Amniotic epithelial cell (primary cell): Measurements from ENCODE around the gene PXDC1.
A peak's percentile ranks its signal among the peaks of the same experiment; 100 is the strongest.
"Not testable (repeated sequence)": the region's sequence is repeated elsewhere in the genome, so short reads cannot be mapped to it uniquely, and the experiment has no call there.

Source experiments
- DNase-seq: peaks from one replicate; pipeline ENCODE4 v3.0.0-alpha.2; 2010; ENCODE audit warnings: low read depth

Gene PXDC1

GRCh38 chr6:3708540-3708939 is 43.0 kb downstream of the PXDC1 start:
- no peak for DNase-seq

GRCh38 chr6:3707751-3708412 is 43.6 kb downstream of the PXDC1 start:
- DNase-seq = no peak

GRCh38 chr6:3707024-3707423 is 44.5 kb downstream of the PXDC1 start:
- DNase-seq = no peak

- no peak for DNase-seq
These were observed 45.0 kb downstream of the PXDC1 start for GRCh38 chr6:3706547-3706946.

GRCh38 chr6:3701631-3702030 is 49.9 kb downstream of the PXDC1 start:
- no peak for DNase-seq

GRCh38 chr6:3699231-3699630 is 52.3 kb downstream of the PXDC1 start:
- no peak for DNase-seq

- peak; percentile 80 for DNase-seq
These were observed 53.5 kb downstream of the PXDC1 start for GRCh38 chr6:3698021-3698420.

- DNase-seq = peak; percentile 91
These were observed 53.9 kb downstream of the PXDC1 start for GRCh38 chr6:3697609-3698008.

GRCh38 chr6:3696525-3697088 is 54.9 kb downstream of the PXDC1 start:
- peak; percentile 19 for DNase-seq

- DNase-seq = no peak
These were observed 56.3 kb downstream of the PXDC1 start for GRCh38 chr6:3695065-3695817.

GRCh38 chr6:3693831-3694230 is 57.7 kb downstream of the PXDC1 start:
- no peak for DNase-seq

- DNase-seq = no peak
These were observed 61.0 kb downstream of the PXDC1 start for GRCh38 chr6:3690506-3690905.

GRCh38 chr6:3687847-3688246 is 63.7 kb downstream of the PXDC1 start:
- DNase-seq = no peak

- DNase-seq = no peak
These were observed 68.2 kb downstream of the PXDC1 start for GRCh38 chr6:3683331-3683730.

GRCh38 chr6:3678946-3679345 is 72.6 kb downstream of the PXDC1 start:
- no peak for DNase-seq

- not testable (repeated sequence) for DNase-seq
These were observed 73.8 kb downstream of the PXDC1 start for GRCh38 chr6:3677751-3678150.

GRCh38 chr6:3677351-3677750 is 74.2 kb downstream of the PXDC1 start:
- DNase-seq = not testable (repeated sequence)
